ENCODE data around the gene CDH13.

CDH13 gene

GRCh38 chr16:83068686-83069085 lies 441.9 kb downstream of the CDH13 start:
- H3K27me3 ChIP-seq (ENCODE audit: insufficient read depth, poor library complexity, severe bottlenecking) = no peaks in the 10 kb centered on the region
- no peak overlapping the region for H3K27ac ChIP-seq (replicated peaks)
- H3K4me3 ChIP-seq (replicated peaks; ENCODE audit: insufficient read depth, low read length) = no peak overlapping the region
- no peak for DNase-seq (ENCODE audit: low read depth in 1 of 2, low spot score in 1 of 2)
- TF ChIP-seq SPI1 (IDR thresholded peaks at IDR 0.05; ENCODE audit: borderline replicate concordance, low read depth) (no peak), GABPA (IDR thresholded peaks at IDR 0.05; ENCODE audit: low read depth) (no peak), REST (IDR thresholded peaks at IDR 0.05; ENCODE audit: insufficient replicate concordance, low read depth) (no peak), CTCF (IDR thresholded peaks at IDR 0.05; ENCODE audit: insufficient read depth, low read length) (no peak)

- H3K27ac ChIP-seq (replicated peaks) = no peak overlapping the region
- TF ChIP-seq SPI1 (IDR thresholded peaks at IDR 0.05; ENCODE audit: borderline replicate concordance, low read depth) (no peak), CTCF (IDR thresholded peaks at IDR 0.05; ENCODE audit: insufficient read depth, low read length) (no peak), GABPA (IDR thresholded peaks at IDR 0.05; ENCODE audit: low read depth) (no peak), REST (IDR thresholded peaks at IDR 0.05; ENCODE audit: insufficient replicate concordance, low read depth) (no peak), POLR2AphosphoS5 (IDR thresholded peaks at IDR 0.05; ENCODE audit: low read depth) (no peak)
- no peaks in the 10 kb centered on the region for H3K27me3 ChIP-seq (ENCODE audit: insufficient read depth, poor library complexity, severe bottlenecking)
- no peak overlapping the region for H3K4me3 ChIP-seq (replicated peaks; ENCODE audit: insufficient read depth, low read length)
- DNase-seq (ENCODE audit: low read depth in 1 of 2, low spot score in 1 of 2) = no peak
These were observed 443.8 kb downstream of the CDH13 start for GRCh38 chr16:83070416-83071209.

GRCh38 chr16:83075956-83076355 lies 449.2 kb downstream of the CDH13 start:
- TF ChIP-seq SPI1 (IDR thresholded peaks at IDR 0.05; ENCODE audit: borderline replicate concordance, low read depth) = no peak
- TF ChIP-seq REST (IDR thresholded peaks at IDR 0.05; ENCODE audit: insufficient replicate concordance, low read depth) = no peak
- no peak for TF ChIP-seq CTCF (IDR thresholded peaks at IDR 0.05; ENCODE audit: insufficient read depth, low read length)
- no peak for TF ChIP-seq POLR2AphosphoS5 (IDR thresholded peaks at IDR 0.05; ENCODE audit: low read depth)
- TF ChIP-seq GABPA (IDR thresholded peaks at IDR 0.05; ENCODE audit: low read depth) = no peak
- no peaks in the 10 kb centered on the region for H3K27me3 ChIP-seq (ENCODE audit: insufficient read depth, poor library complexity, severe bottlenecking)
- no peak for DNase-seq (ENCODE audit: low read depth in 1 of 2, low spot score in 1 of 2)
- no peak overlapping the region for H3K4me3 ChIP-seq (replicated peaks; ENCODE audit: insufficient read depth, low read length)
- no peak overlapping the region for H3K27ac ChIP-seq (replicated peaks)
